ENCODE results near the gene LAMC2. TPM values are rescaled to one million over a fixed set of nuclear protein-coding genes. Genes with fewer than 3 reads are reported as not detected.

Gene LAMC2
- total RNA-seq, 1 donor from 2014 or later: 13.9 TPM

GRCh38 chr1:183279835-183280234, 93.8 kb downstream of the LAMC2 start:
- FAIRE-seq: no peak
- peak overlapping the region; percentile 28 for H3K27ac Mint-ChIP-seq (ENCODE audit: unreplicated experiment)

DNA sequence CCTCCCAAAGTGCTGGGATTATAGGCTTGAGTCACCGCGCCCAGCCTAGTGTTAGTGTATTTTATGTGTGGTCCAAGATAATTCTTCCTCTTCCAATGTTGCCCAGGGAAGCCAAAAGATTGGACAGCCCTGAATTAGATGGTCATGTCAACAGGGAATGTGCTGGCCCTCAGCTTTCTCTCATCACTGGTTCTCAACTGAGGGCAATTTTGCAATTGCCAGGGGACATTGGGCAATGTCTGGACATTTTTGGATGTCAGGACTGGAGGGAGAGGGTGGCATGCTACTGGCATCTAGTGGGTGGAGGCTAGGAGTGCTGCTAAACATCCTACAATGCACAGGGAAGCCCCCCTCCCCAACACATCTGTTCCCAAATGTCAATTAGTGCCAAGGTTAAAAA, 95.0 kb downstream of the LAMC2 start:
- peaks cover 29% of the 10 kb centered on the region for H3K4me1 ChIP-seq (ENCODE audit: insufficient read depth, low read length)
- no peak for DNase-seq (ENCODE audit: low read depth)
- no peaks in the 10 kb centered on the region for H3K79me2 ChIP-seq (ENCODE audit: insufficient read depth, low read length)
- Mint-ChIP-seq H3K27ac (ENCODE audit: unreplicated experiment) (no peak overlapping the region), H3K27me3 (ENCODE audit: low read depth, unreplicated experiment) (peaks cover 11% of the 10 kb centered on the region), H3K9me3 (ENCODE audit: unreplicated experiment) (no peaks in the 10 kb centered on the region), H3K4me1 (ENCODE audit: low read depth, unreplicated experiment) (peaks cover 22% of the 10 kb centered on the region), H3K4me3 (ENCODE audit: unreplicated experiment) (no peak overlapping the region), H3K36me3 (ENCODE audit: low read depth, unreplicated experiment) (no peaks in the 10 kb centered on the region)
- no peak overlapping the region for H2AFZ ChIP-seq (ENCODE audit: low read depth, low read length)
- no peak overlapping the region for H3K27ac ChIP-seq (ENCODE audit: low read depth, low read length)
- H3K4me3 ChIP-seq (ENCODE audit: insufficient read depth, low read depth, low read length): no peak overlapping the region
- no peaks in the 10 kb centered on the region for H4K20me1 ChIP-seq (ENCODE audit: insufficient read depth, low read length)
- H3K9me3 ChIP-seq (ENCODE audit: insufficient read depth, low read depth, low read length): no peaks in the 10 kb centered on the region
- H3K4me2 ChIP-seq (ENCODE audit: low read length): no peak overlapping the region
- H3K9ac ChIP-seq (ENCODE audit: low read length): no peak overlapping the region
- TF ChIP-seq CTCF (IDR thresholded peaks at IDR 0.05; ENCODE audit: insufficient read depth, low read depth, low read length): no peak
- TF ChIP-seq EZH2 (IDR thresholded peaks at IDR 0.05; ENCODE audit: insufficient read depth, low read length): no peak
- FAIRE-seq: no peak
- no peaks in the 10 kb centered on the region for H3K27me3 ChIP-seq (ENCODE audit: insufficient read depth, low read length)
- H3K36me3 ChIP-seq (ENCODE audit: insufficient read depth, low read length): no peaks in the 10 kb centered on the region

More at GRCh38 chr1:183279835-183280234, 93.8 kb downstream of the LAMC2 start:
- DNase-seq (ENCODE audit: low read depth): peak; percentile 78
- TF ChIP-seq CTCF (IDR thresholded peaks at IDR 0.05; ENCODE audit: insufficient read depth, low read depth, low read length) (no peak), EZH2 (IDR thresholded peaks at IDR 0.05; ENCODE audit: insufficient read depth, low read length) (no peak)
- no peaks in the 10 kb centered on the region for H3K36me3 Mint-ChIP-seq (ENCODE audit: low read depth, unreplicated experiment)
- no peak overlapping the region for H3K4me3 ChIP-seq (ENCODE audit: insufficient read depth, low read depth, low read length)
- H3K79me2 ChIP-seq (ENCODE audit: insufficient read depth, low read length): no peaks in the 10 kb centered on the region
- peak overlapping the region; percentile 96 for H3K27ac ChIP-seq (ENCODE audit: low read depth, low read length)
- H4K20me1 ChIP-seq (ENCODE audit: insufficient read depth, low read length): no peaks in the 10 kb centered on the region
- no peaks in the 10 kb centered on the region for H3K27me3 ChIP-seq (ENCODE audit: insufficient read depth, low read length)
- H3K27me3 Mint-ChIP-seq (ENCODE audit: low read depth, unreplicated experiment): peaks cover 11% of the 10 kb centered on the region
- peak overlapping the region; percentile 76 for H3K9ac ChIP-seq (ENCODE audit: low read length)
- no peaks in the 10 kb centered on the region for H3K9me3 Mint-ChIP-seq (ENCODE audit: unreplicated experiment)
- peak overlapping the region; percentile 69 for H2AFZ ChIP-seq (ENCODE audit: low read depth, low read length)
- H3K36me3 ChIP-seq (ENCODE audit: insufficient read depth, low read length): no peaks in the 10 kb centered on the region
- no peaks in the 10 kb centered on the region for H3K9me3 ChIP-seq (ENCODE audit: insufficient read depth, low read depth, low read length)
- H3K4me1 Mint-ChIP-seq (ENCODE audit: low read depth, unreplicated experiment): peaks cover 22% of the 10 kb centered on the region
- H3K4me3 Mint-ChIP-seq (ENCODE audit: unreplicated experiment): no peak overlapping the region
- peaks cover 29% of the 10 kb centered on the region for H3K4me1 ChIP-seq (ENCODE audit: insufficient read depth, low read length)
- H3K4me2 ChIP-seq (ENCODE audit: low read length): peak overlapping the region; percentile 70

- TF ChIP-seq CTCF (IDR thresholded peaks at IDR 0.05; ENCODE audit: insufficient read depth, low read depth, low read length) (peak; percentile 92), EZH2 (IDR thresholded peaks at IDR 0.05; ENCODE audit: insufficient read depth, low read length) (no peak)
- no peak overlapping the region for H3K27ac ChIP-seq (ENCODE audit: low read depth, low read length)
- peak overlapping the region; percentile 24 for H3K4me2 ChIP-seq (ENCODE audit: low read length)
- H2AFZ ChIP-seq (ENCODE audit: low read depth, low read length): peak overlapping the region; percentile 35
- Mint-ChIP-seq H3K27ac (ENCODE audit: unreplicated experiment) (peak overlapping the region; percentile 18), H3K36me3 (ENCODE audit: low read depth, unreplicated experiment) (peaks cover 2% of the 10 kb centered on the region), H3K27me3 (ENCODE audit: low read depth, unreplicated experiment) (peaks cover 13% of the 10 kb centered on the region), H3K4me3 (ENCODE audit: unreplicated experiment) (no peak overlapping the region), H3K4me1 (ENCODE audit: low read depth, unreplicated experiment) (peaks cover 22% of the 10 kb centered on the region), H3K9me3 (ENCODE audit: unreplicated experiment) (no peaks in the 10 kb centered on the region)
- no peaks in the 10 kb centered on the region for H3K36me3 ChIP-seq (ENCODE audit: insufficient read depth, low read length)
- H3K4me3 ChIP-seq (ENCODE audit: insufficient read depth, low read depth, low read length): no peak overlapping the region
- peak; percentile 62 for FAIRE-seq
- no peaks in the 10 kb centered on the region for H3K27me3 ChIP-seq (ENCODE audit: insufficient read depth, low read length)
- no peaks in the 10 kb centered on the region for H3K79me2 ChIP-seq (ENCODE audit: insufficient read depth, low read length)
- no peaks in the 10 kb centered on the region for H4K20me1 ChIP-seq (ENCODE audit: insufficient read depth, low read length)
- no peak overlapping the region for H3K9ac ChIP-seq (ENCODE audit: low read length)
- H3K9me3 ChIP-seq (ENCODE audit: insufficient read depth, low read depth, low read length): no peaks in the 10 kb centered on the region
- peaks cover 29% of the 10 kb centered on the region for H3K4me1 ChIP-seq (ENCODE audit: insufficient read depth, low read length)
- peak; percentile 82 for DNase-seq (ENCODE audit: low read depth)
These were observed 95.6 kb downstream of the LAMC2 start for GRCh38 chr1:183281553-183282091.
